ENCODE results near the gene MYBPH. TPM values are rescaled to one million over a fixed set of nuclear protein-coding genes. Genes with fewer than 3 reads are reported as not detected.

The MYBPH gene
- total RNA-seq, 1 experiment from 2014 or later: not detected

- DNase-seq (ENCODE audit: low spot score): no peak
These were observed 46.0 kb downstream of the MYBPH start for GRCh38 chr1:203129501-203130231.

- DNase-seq (ENCODE audit: low spot score): no peak
These were observed 46.7 kb downstream of the MYBPH start for GRCh38 chr1:203128716-203129500.

- DNase-seq (ENCODE audit: low spot score): no peak
These were observed 47.3 kb downstream of the MYBPH start for GRCh38 chr1:203128431-203128715.

- DNase-seq (ENCODE audit: low spot score): peak; percentile 30
These were observed 47.8 kb downstream of the MYBPH start, which contains the start of gene ADORA1 for GRCh38 chr1:203127666-203128430. TSS of gene ADORA1 (plus strand) at chr1:203127726. CDS start at chr1:203128842, 1,116 bp downstream.

GRCh38 chr1:203126866-203127665 is 48.6 kb downstream of the MYBPH start:
- DNase-seq (ENCODE audit: low spot score): no peak

- no peak for DNase-seq (ENCODE audit: low spot score)
These were observed 49.3 kb downstream of the MYBPH start for GRCh38 chr1:203126151-203126865.

GRCh38 chr1:203124546-203125317 is 50.9 kb downstream of the MYBPH start:
- no peak for DNase-seq (ENCODE audit: low spot score)

GRCh38 chr1:203124011-203124410 is 51.6 kb downstream of the MYBPH start:
- no peak for DNase-seq (ENCODE audit: low spot score)

- DNase-seq (ENCODE audit: low spot score): no peak
These were observed 53.5 kb downstream of the MYBPH start for GRCh38 chr1:203122159-203122558.

- DNase-seq (ENCODE audit: low spot score): no peak
These were observed 54.2 kb downstream of the MYBPH start for GRCh38 chr1:203121186-203122015.

GRCh38 chr1:203120325-203121153 is 55.1 kb downstream of the MYBPH start:
- DNase-seq (ENCODE audit: low spot score): no peak

Other genes starting within 250 kb of the MYBPH start
- gene KLHL12, start 248.6 kb downstream of the MYBPH start, total RNA-seq (2014; rRNA removed; shearing (Covaris generic)): 24.4 and 25.9 TPM in 2 replicates
- gene ADIPOR1, start 217.5 kb downstream of the MYBPH start, total RNA-seq (2014; rRNA removed; shearing (Covaris generic)): 115 and 122 TPM in 2 replicates
- gene CYB5R1, start 208.6 kb downstream of the MYBPH start, total RNA-seq (2014; rRNA removed; shearing (Covaris generic)): 38.8 and 42.4 TPM in 2 replicates
- gene TMEM183A, start 168.5 kb downstream of the MYBPH start, total RNA-seq (2014; rRNA removed; shearing (Covaris generic)): 82.8 and 82.9 TPM in 2 replicates
- 0.27 and 1.1 TPM in 2 replicates for gene PPFIA4, start 149.3 kb downstream of the MYBPH start, total RNA-seq (2014; rRNA removed; shearing (Covaris generic))
- not detected in 2 replicates for gene MYOG, start 89.8 kb downstream of the MYBPH start, total RNA-seq (2014; rRNA removed; shearing (Covaris generic))
- gene ADORA1, start 48.1 kb downstream of the MYBPH start, total RNA-seq (2014; rRNA removed; shearing (Covaris generic)): 0.47 and 0.58 TPM in 2 replicates
- gene CHI3L1, start 10.9 kb upstream of the MYBPH start, total RNA-seq (2014; rRNA removed; shearing (Covaris generic)): not detected in 2 replicates
- gene CHIT1, start 53.8 kb upstream of the MYBPH start, total RNA-seq (2014; rRNA removed; shearing (Covaris generic)): not detected in 2 replicates
- 11.2 and 11.7 TPM in 2 replicates for gene BTG2, start 129.7 kb upstream of the MYBPH start, total RNA-seq (2014; rRNA removed; shearing (Covaris generic))
- 0.10 TPM in 1 of 2 replicates, not detected in the other for gene FMOD, start 175.3 kb upstream of the MYBPH start, total RNA-seq (2014; rRNA removed; shearing (Covaris generic))